Kidney (tissue), 14 donors: ENCODE results near the gene ATP8A2. TPM values are rescaled to one million over a fixed set of nuclear protein-coding genes. Genes with fewer than 3 reads are reported as not detected.
"Not testable (repeated sequence)": the region's sequence is repeated elsewhere in the genome, so short reads cannot be mapped to it uniquely, and the experiment has no call there.

Source experiments
- DNase-seq, 5 donors: peaks; one replicate each; pipeline ENCODE4 v3.0.0-alpha.2; 2013 to 2020
- FAIRE-seq: peaks from 2 replicates; lab custom pipeline; 2012; peaks lifted over from hg19 to GRCh38; lab: Jason Lieb, UNC
- H3K27ac ChIP-seq, 2 donors: one replicate each; pipeline ENCODE4 v1.7.0; 2013; ENCODE audit warnings: low read depth in 2 of 2, low read length in 2 of 2, inconsistent platforms in 1 of 2
- H3K27me3 ChIP-seq: one replicate; pipeline ENCODE4 v1.7.1; 2013; ENCODE audit warnings: low read length, inconsistent platforms; ENCODE audit not compliant: control insufficient read depth, insufficient read depth
- H3K36me3 ChIP-seq, 3 donors: one replicate each; pipeline versions ENCODE4 v1.7.0 to v1.7.1; 2013; ENCODE audit warnings: low read length in 3 of 3, control low read depth in 1 of 3, inconsistent platforms in 1 of 3; ENCODE audit not compliant: insufficient read depth in 3 of 3, control insufficient read depth in 2 of 3
- H3K4me1 ChIP-seq, 3 donors: one replicate each; pipeline versions ENCODE4 v1.7.0 to v1.7.1; 2013; ENCODE audit warnings: low read length in 3 of 3, inconsistent platforms in 1 of 3, low read depth in 1 of 3; ENCODE audit not compliant: control insufficient read depth in 2 of 3, insufficient read depth in 2 of 3
- H3K4me3 ChIP-seq, 3 donors: one replicate each; pipeline versions ENCODE4 v1.7.0 to v1.8.1; 2013; ENCODE audit warnings: low read length in 3 of 3, control low read depth in 1 of 3, inconsistent platforms in 1 of 3
- H3K9ac ChIP-seq, 3 donors: one replicate each; pipeline versions ENCODE4 v1.7.0 to v1.7.1; 2013; ENCODE audit warnings: low read length in 3 of 3, control low read depth in 1 of 3, inconsistent platforms in 1 of 3
- H3K9me3 ChIP-seq, 3 donors: one replicate each; pipeline versions ENCODE4 v1.7.0 to v1.7.1; 2013; ENCODE audit warnings: low read length in 3 of 3, control low read depth in 1 of 3, inconsistent platforms in 1 of 3; ENCODE audit not compliant: control insufficient read depth in 2 of 3, insufficient read depth in 1 of 3
- CTCF ChIP-seq: IDR thresholded peaks from 3 replicates; pipeline ENCODE4 v1.5.1; 2012; ENCODE audit warnings: mild to moderate bottlenecking, moderate library complexity, borderline replicate concordance; ENCODE audit not compliant: insufficient read depth; ENCODE audit errors: extremely low read depth
- intact Hi-C: fragments of 100-400 bp; cut with DNase I; formaldehyde crosslinking; loops from one replicate; pipeline ENCODE4 v1.11.1; 2022
- polyA plus RNA-seq: library from polyadenylated mRNA; stranded (reverse); fragments of 350-450 nt; fragmentation: Illumina TruSeq; extraction: RNeasy Lipid Tissue Mini Kit (QIAGEN cat#74804); gene quantifications from one replicate; pipeline ENCODE4 v1.2.3, GENCODE V29; 2014; ENCODE audit warnings: low read depth, low replicate concordance; ENCODE audit not compliant: insufficient read depth
- total RNA-seq: library from RNA; stranded (reverse); fragmentation: NEBNext Ultra II Directional; extraction: Animal tissue kit (Norgen Biotek cat#: 25700); gene quantifications from one replicate; pipeline ENCODE4 v1.2.1, GENCODE V29; 2021
- donor health status: control.
- donor health status: control.
- donor health status: control.
- donor health status: control.
- donor health status: control.
- donor health status: DM: yes; HTN: yes; CAD: no.
- donor health status: Normal renal cell carcinoma (clear cell type).

The ATP8A2 gene
- total and polyA plus RNA-seq, 2 donors from 2014 or later: 0.50 to 0.73 TPM

GRCh38 chr13:25778808-25779305, 407.1 kb downstream of the ATP8A2 start:
- FAIRE-seq: no peak
- no peaks in the 10 kb centered on the region for H3K27me3 ChIP-seq

GRCh38 chr13:25783076-25783475, 411.3 kb downstream of the ATP8A2 start:
- no peak overlapping the region for H3K9ac ChIP-seq
- H3K27ac ChIP-seq: no peak overlapping the region
- H3K4me1 ChIP-seq: no peaks in the 10 kb centered on the region
- FAIRE-seq (no peak), DNase-seq (no peak)
- H3K4me3 ChIP-seq: no peak overlapping the region
- intact Hi-C loops: no loop called here
- no peaks in the 10 kb centered on the region for H3K9me3 ChIP-seq
- no peak for TF ChIP-seq CTCF
- no peaks in the 10 kb centered on the region for H3K36me3 ChIP-seq
- no peaks in the 10 kb centered on the region for H3K27me3 ChIP-seq

More at GRCh38 chr13:25778808-25779305, 407.1 kb downstream of the ATP8A2 start:
- no peak overlapping the region for H3K4me3 ChIP-seq
- no peaks in the 10 kb centered on the region for H3K4me1 ChIP-seq
- H3K9ac ChIP-seq: no peak overlapping the region
- intact Hi-C loops: no loop called here
- no peak overlapping the region for H3K27ac ChIP-seq
- no peaks in the 10 kb centered on the region for H3K36me3 ChIP-seq
- no peaks in the 10 kb centered on the region for H3K9me3 ChIP-seq
- no peak for TF ChIP-seq CTCF
- DNase-seq: no peak

- DNase-seq: peak in 2 of 5 donors; percentile 66 to 70
- TF ChIP-seq CTCF: no peak
- Histone ChIP-seq H3K27me3 (no peaks in the 10 kb centered on the region), H3K27ac (no peak overlapping the region), H3K4me1 (no peaks in the 10 kb centered on the region), H3K9ac (no peak overlapping the region), H3K4me3 (no peak overlapping the region), H3K9me3 (no peaks in the 10 kb centered on the region), H3K36me3 (no peaks in the 10 kb centered on the region)
- FAIRE-seq: no peak
- intact Hi-C loops: no loop called here
Measured at GRCh38 chr13:25783601-25784024, 411.8 kb downstream of the ATP8A2 start.

GRCh38 chr13:25784119-25784518, 412.3 kb downstream of the ATP8A2 start:
- no peaks in the 10 kb centered on the region for H3K27me3 ChIP-seq
- no peak overlapping the region for H3K4me3 ChIP-seq
- no peaks in the 10 kb centered on the region for H3K36me3 ChIP-seq
- no peak for TF ChIP-seq CTCF
- intact Hi-C loops: no loop called here
- no peaks in the 10 kb centered on the region for H3K9me3 ChIP-seq
- no peak for FAIRE-seq
- no peak overlapping the region for H3K9ac ChIP-seq
- H3K4me1 ChIP-seq: no peaks in the 10 kb centered on the region
- H3K27ac ChIP-seq: no peak overlapping the region
- DNase-seq: no peak

GRCh38 chr13:25790137-25790536, 418.4 kb downstream of the ATP8A2 start:
- H3K4me3 ChIP-seq, H3K4me1 ChIP-seq, intact Hi-C loops, H3K27me3 ChIP-seq, H3K27ac ChIP-seq, H3K9me3 ChIP-seq, FAIRE-seq, H3K9ac ChIP-seq, DNase-seq, H3K36me3 ChIP-seq: not testable (repeated sequence)
